ENCODE results near the gene MPHOSPH9.

Gene MPHOSPH9

GRCh38 chr12:123131879-123132402, 101.0 kb downstream of the MPHOSPH9 start:
- TF ChIP-seq YY1 (IDR thresholded peaks at IDR 0.05; ENCODE audit: low read depth) (0 out of 2 replicates have a peak, but pooled peaks have one; percentile 28), TAF1 (IDR thresholded peaks at IDR 0.05; ENCODE audit: low read depth) (no peak)

GRCh38 chr12:123131291-123131832, 101.6 kb downstream of the MPHOSPH9 start:
- TF ChIP-seq FOXM1 (IDR thresholded peaks at IDR 0.05; ENCODE audit: borderline replicate concordance, low read depth) (no peak), ZBTB7A (IDR thresholded peaks at IDR 0.05; ENCODE audit: low read depth) (no peak), USF1 (IDR thresholded peaks at IDR 0.05) (no peak)
- TF ChIP-seq, protein P1, sequence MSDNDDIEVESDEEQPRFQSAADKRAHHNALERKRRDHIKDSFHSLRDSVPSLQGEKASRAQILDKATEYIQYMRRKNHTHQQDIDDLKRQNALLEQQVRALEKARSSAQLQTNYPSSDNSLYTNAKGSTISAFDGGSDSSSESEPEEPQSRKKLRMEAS (IDR thresholded peaks at IDR 0.05), result no peak

- no peak for TF ChIP-seq REST (IDR thresholded peaks at IDR 0.05; ENCODE audit: low read depth)
- TF ChIP-seq CREB1 (IDR thresholded peaks at IDR 0.05; ENCODE audit: low read depth), result no peak
- TF ChIP-seq, protein P1 (IDR thresholded peaks at IDR 0.05), result no peak
- no peak for TF ChIP-seq YY1 (IDR thresholded peaks at IDR 0.05; ENCODE audit: low read depth)
- TF ChIP-seq FOXM1 (IDR thresholded peaks at IDR 0.05; ENCODE audit: borderline replicate concordance, low read depth), result no peak
- no peak for TF ChIP-seq USF1 (IDR thresholded peaks at IDR 0.05)
- TF ChIP-seq NFIC (IDR thresholded peaks at IDR 0.05), result no peak
Measured at GRCh38 chr12:123129621-123130020, 103.3 kb downstream of the MPHOSPH9 start.

DNA sequence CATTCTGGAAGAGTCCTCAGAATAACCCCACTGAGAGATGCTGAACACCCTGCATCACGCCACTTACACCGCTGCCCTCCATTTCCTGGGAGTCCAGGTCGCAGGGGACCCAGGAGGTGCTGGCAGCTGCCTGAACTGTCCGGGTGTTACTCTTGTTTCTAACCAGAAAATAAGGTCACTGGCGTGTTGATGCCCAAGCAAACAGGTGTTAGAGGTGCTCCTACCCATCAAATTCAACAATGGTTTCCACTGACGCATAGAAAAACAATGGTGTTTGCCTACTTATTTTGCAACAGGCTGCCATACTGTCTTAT, 105.8 kb downstream of the MPHOSPH9 start:
- no peak for TF ChIP-seq REST (IDR thresholded peaks at IDR 0.05; ENCODE audit: low read depth)
- no peak for TF ChIP-seq YY1 (IDR thresholded peaks at IDR 0.05; ENCODE audit: low read depth)
- no peak for TF ChIP-seq TAF1 (IDR thresholded peaks at IDR 0.05; ENCODE audit: low read depth)
- no peak for TF ChIP-seq TCF12 (IDR thresholded peaks at IDR 0.05; ENCODE audit: low read depth)
- no peak for TF ChIP-seq USF1 (IDR thresholded peaks at IDR 0.05)
- no peak for TF ChIP-seq TEAD4 (IDR thresholded peaks at IDR 0.05)
- TF ChIP-seq EGR1 (IDR thresholded peaks at IDR 0.05), result no peak
- TF ChIP-seq EP300 (IDR thresholded peaks at IDR 0.05; ENCODE audit: borderline replicate concordance), result no peak
- no peak for TF ChIP-seq NFIC (IDR thresholded peaks at IDR 0.05)
- TF ChIP-seq FOXM1 (IDR thresholded peaks at IDR 0.05; ENCODE audit: borderline replicate concordance, low read depth), result no peak
- no peak for TF ChIP-seq ZBTB7A (IDR thresholded peaks at IDR 0.05; ENCODE audit: low read depth)
- no peak for TF ChIP-seq RAD21 (IDR thresholded peaks at IDR 0.05; ENCODE audit: low read depth)
- TF ChIP-seq, protein P1 (IDR thresholded peaks at IDR 0.05), result no peak
- TF ChIP-seq CREB1 (IDR thresholded peaks at IDR 0.05; ENCODE audit: low read depth), result no peak
- no peak for TF ChIP-seq CEBPB (IDR thresholded peaks at IDR 0.05)

GRCh38 chr12:123126294-123127181, 106.4 kb downstream of the MPHOSPH9 start:
- TF ChIP-seq, protein P1 (IDR thresholded peaks at IDR 0.05), result no peak
- peak; percentile 59; the same call in 1 of the 2 replicates for TF ChIP-seq YY1 (IDR thresholded peaks at IDR 0.05; ENCODE audit: low read depth)
- no peak for TF ChIP-seq RAD21 (IDR thresholded peaks at IDR 0.05; ENCODE audit: low read depth)
- peak; percentile 38; the same call in 1 of the 2 replicates for TF ChIP-seq TEAD4 (IDR thresholded peaks at IDR 0.05)
- no peak for TF ChIP-seq NFIC (IDR thresholded peaks at IDR 0.05)
- TF ChIP-seq CREB1 (IDR thresholded peaks at IDR 0.05; ENCODE audit: low read depth), result no peak
- no peak for TF ChIP-seq ZBTB7A (IDR thresholded peaks at IDR 0.05; ENCODE audit: low read depth)
